Measurements from ENCODE around the gene VGLL4. TPM values are rescaled to one million over a fixed set of nuclear protein-coding genes. Genes with fewer than 3 reads are reported as not detected.

The VGLL4 gene
- total RNA-seq, 1 experiment from 2014 or later: 42.1 TPM

- H2BK5ac ChIP-seq (ENCODE audit: insufficient read length, low read length): no peak overlapping the region
- no peak overlapping the region for H3K56ac ChIP-seq (ENCODE audit: insufficient read length, low read depth, low read length)
- no peak overlapping the region for H4K8ac ChIP-seq (replicated peaks; ENCODE audit: insufficient read length, low read depth, low read length)
- no peak overlapping the region for H2AK5ac ChIP-seq (ENCODE audit: insufficient read length, low read length)
- H3K23ac ChIP-seq (ENCODE audit: insufficient read length, low read depth, low read length): no peak overlapping the region
- no peak overlapping the region for H3K4ac ChIP-seq (ENCODE audit: low read depth, low read length)
- no peak overlapping the region for H3K18ac ChIP-seq (ENCODE audit: insufficient read length, low read depth, low read length)
- no peak overlapping the region for H4K91ac ChIP-seq (ENCODE audit: insufficient read length, low read depth, low read length)
- Mint-ChIP-seq H3K27ac (no peak overlapping the region), H3K4me1 (peaks cover 3 to 6% of the 10 kb centered on the region in 2 experiments; a peak in 3 of 4 replicates), H3K27me3 (ENCODE audit: low read depth) (no peaks in the 10 kb centered on the region), H3K9me3 (no peaks in the 10 kb centered on the region), H3K36me3 (ENCODE audit: insufficient read depth in 1 of 3, low read depth in 3 of 3) (no peaks in the 10 kb centered on the region; a peak in 2 of 7 replicates), H3K4me3 (no peak overlapping the region)
- no peak overlapping the region for H2BK12ac ChIP-seq (ENCODE audit: insufficient read length, low read depth, low read length)
- no peak for TF ChIP-seq CTCF (conservative IDR thresholded peaks at IDR 0.05)
- H3K4me1 ChIP-seq (ENCODE audit: insufficient read depth, low read length): no peaks in the 10 kb centered on the region
- no peak overlapping the region for H3K27ac ChIP-seq (ENCODE audit: insufficient read length, low read depth, low read length)
- H3K23me2 ChIP-seq (ENCODE audit: insufficient read length, low read depth, low read length, poor library complexity, severe bottlenecking): no peaks in the 10 kb centered on the region
- no peak overlapping the region for H3K4me2 ChIP-seq (ENCODE audit: insufficient read depth, insufficient read length, low read length)
- no peak overlapping the region for H3T11ph ChIP-seq (ENCODE audit: low read length)
- H2BK15ac ChIP-seq (ENCODE audit: low read depth, low read length): no peak overlapping the region
- H4K20me1 ChIP-seq (ENCODE audit: control insufficient read depth, insufficient read depth, insufficient read length): no peaks in the 10 kb centered on the region
- no peaks in the 10 kb centered on the region for H3K79me2 ChIP-seq (ENCODE audit: insufficient read depth, low read length)
- no peak for DNase-seq
- H3K9ac ChIP-seq (ENCODE audit: extremely low read depth, insufficient read length, low read length): no peak overlapping the region
- no peak overlapping the region; the same call in 1 of the 2 replicates for H3K14ac ChIP-seq (ENCODE audit: insufficient read depth, low read length)
- H2AFZ ChIP-seq (ENCODE audit: low read length): no peak overlapping the region
- H2BK120ac ChIP-seq (ENCODE audit: low read depth, low read length, poor library complexity, severe bottlenecking): no peak overlapping the region
- WGBS (ENCODE audit: extremely low coverage, insufficient read length, low lambda C conversion rate): no CpG with 5 or more reads among the region's 19 CpGs
- H4K5ac ChIP-seq (ENCODE audit: insufficient read length, low read depth, low read length): no peak overlapping the region
- no peaks in the 10 kb centered on the region for H3K79me1 ChIP-seq (ENCODE audit: insufficient read depth, low read depth, low read length, poor library complexity, severe bottlenecking)
- H2BK20ac ChIP-seq (ENCODE audit: low read depth, low read length, poor library complexity, severe bottlenecking): no peak overlapping the region
- H3K27me3 ChIP-seq (ENCODE audit: insufficient read depth, low read length): no peaks in the 10 kb centered on the region
- no peaks in the 10 kb centered on the region for H3K9me3 ChIP-seq (ENCODE audit: control insufficient read depth, low read depth, low read length)
These were observed 100.4 kb downstream of the VGLL4 start for GRCh38 chr3:11543141-11543947.

Data from H9 (cell line).